ENCODE results near the gene GJA3. TPM values are rescaled to one million over a fixed set of nuclear protein-coding genes. Genes with fewer than 3 reads are reported as not detected.

GJA3 gene
- total and polyA plus RNA-seq, 2 donors (not counting 3 experiments of a cell fraction or from before 2014, with no cell fraction given), result not detected

- Histone ChIP-seq H3K36me3 (ENCODE audit: control insufficient read depth in 2 of 2, extremely low read depth in 1 of 2, insufficient read depth in 2 of 2, low read length in 2 of 2) (no peaks in the 10 kb centered on the region), H3K27me3 (ENCODE audit: control insufficient read depth in 2 of 2, insufficient read depth in 2 of 2, low read length in 2 of 2) (peaks cover 0 to 2% of the 10 kb centered on the region in 2 experiments), H3K4me2 (ENCODE audit: insufficient read depth, low read length) (no peak overlapping the region), H3K4me1 (ENCODE audit: control insufficient read depth, extremely low read depth, insufficient read depth, low read length) (peaks cover 2% of the 10 kb centered on the region), H3K79me2 (ENCODE audit: control insufficient read depth, insufficient read depth, low read length) (no peaks in the 10 kb centered on the region), H3K4me3 (replicated peaks in 1 of 3; ENCODE audit: insufficient read depth in 1 of 3, low read depth in 1 of 3, low read length in 3 of 3) (no peak overlapping the region), H3K9me1 (replicated peaks; ENCODE audit: control insufficient read depth, extremely low read depth, insufficient read depth, low read length) (no peaks in the 10 kb centered on the region), H3K9ac (replicated peaks; ENCODE audit: extremely low read depth, insufficient read depth, low read length) (no peak overlapping the region), H3K9me3 (replicated peaks; ENCODE audit: control insufficient read depth, insufficient read depth, low read length) (no peaks in the 10 kb centered on the region), H2AFZ (ENCODE audit: low read depth, low read length) (no peak overlapping the region), H4K20me1 (replicated peaks; ENCODE audit: control insufficient read depth, extremely low read depth, insufficient read depth, low read length) (no peaks in the 10 kb centered on the region), H3K27ac (ENCODE audit: insufficient read depth, low read depth, low read length) (no peak overlapping the region)
- dilution Hi-C loops (cut with MboI; ENCODE audit: extremely low pct_ligation_motif_present, low sequenced_read_pairs) (no loop called here), intact Hi-C loops (cut with micrococcal nuclease) (loop anchor here (5.0 kb wide), 1 partner anchor 1143 kb away; no protein-coding TSS in a partner anchor)
- CTCF ChIA-PET, result no interaction called here
- DNase-seq (ENCODE audit: low read depth, low spot score) (no peak), FAIRE-seq (no peak)
- TF ChIP-seq CTCF (IDR thresholded peaks at IDR 0.05; ENCODE audit: extremely low read depth in 1 of 2, insufficient read depth in 1 of 2, low read depth in 1 of 2, low read length in 2 of 2) (no peak), GATA2 (IDR thresholded peaks at IDR 0.05; ENCODE audit: insufficient read depth, insufficient read length, low read depth, low read length) (no peak), FOS (IDR thresholded peaks at IDR 0.05; ENCODE audit: borderline replicate concordance, insufficient read depth, low read length) (no peak), EZH2 (IDR thresholded peaks at IDR 0.05; ENCODE audit: borderline replicate concordance, low read depth, low read length, severe bottlenecking) (no peak), MAX (IDR thresholded peaks at IDR 0.05; ENCODE audit: insufficient read depth, insufficient read length) (no peak), POLR2AphosphoS5 (IDR thresholded peaks at IDR 0.05; ENCODE audit: insufficient read depth, low read depth, low read length) (no peak), MYC (IDR thresholded peaks at IDR 0.05; ENCODE audit: low read depth, low read length) (no peak), POLR2A (IDR thresholded peaks at IDR 0.05; ENCODE audit: low read depth, low read length) (no peak), JUN (IDR thresholded peaks at IDR 0.05; ENCODE audit: borderline replicate concordance, insufficient read depth, insufficient read length, low read depth) (no peak)
- BruUV-seq (replicated peaks), result no TSS peak
- POLR2A ChIA-PET, result no interaction called here
These were observed 46.7 kb downstream of the GJA3 start for GRCh38 chr13:20114066-20114610.

Measured in endothelial cell of umbilical vein (primary cell).